NOMO-1 treated with dmso at 0.1 percent for 144 hours (cell line): ENCODE measurements around the gene VKORC1L1.
"Not testable (repeated sequence)": the region's sequence is repeated elsewhere in the genome, so short reads cannot be mapped to it uniquely, and the experiment has no call there.

ENCODE experiments used
- DNase-seq: peaks from one replicate; lab custom pipeline; 2025; ENCODE audit not compliant: unreplicated experiment; lab: John Stamatoyannopoulos, UW

Gene VKORC1L1

GRCh38 chr7:65976659-65977196 is 103.9 kb downstream of the VKORC1L1 start:
- no peak for DNase-seq

GRCh38 chr7:65978891-65979582 is 106.2 kb downstream of the VKORC1L1 start:
- DNase-seq, result no peak

DNA sequence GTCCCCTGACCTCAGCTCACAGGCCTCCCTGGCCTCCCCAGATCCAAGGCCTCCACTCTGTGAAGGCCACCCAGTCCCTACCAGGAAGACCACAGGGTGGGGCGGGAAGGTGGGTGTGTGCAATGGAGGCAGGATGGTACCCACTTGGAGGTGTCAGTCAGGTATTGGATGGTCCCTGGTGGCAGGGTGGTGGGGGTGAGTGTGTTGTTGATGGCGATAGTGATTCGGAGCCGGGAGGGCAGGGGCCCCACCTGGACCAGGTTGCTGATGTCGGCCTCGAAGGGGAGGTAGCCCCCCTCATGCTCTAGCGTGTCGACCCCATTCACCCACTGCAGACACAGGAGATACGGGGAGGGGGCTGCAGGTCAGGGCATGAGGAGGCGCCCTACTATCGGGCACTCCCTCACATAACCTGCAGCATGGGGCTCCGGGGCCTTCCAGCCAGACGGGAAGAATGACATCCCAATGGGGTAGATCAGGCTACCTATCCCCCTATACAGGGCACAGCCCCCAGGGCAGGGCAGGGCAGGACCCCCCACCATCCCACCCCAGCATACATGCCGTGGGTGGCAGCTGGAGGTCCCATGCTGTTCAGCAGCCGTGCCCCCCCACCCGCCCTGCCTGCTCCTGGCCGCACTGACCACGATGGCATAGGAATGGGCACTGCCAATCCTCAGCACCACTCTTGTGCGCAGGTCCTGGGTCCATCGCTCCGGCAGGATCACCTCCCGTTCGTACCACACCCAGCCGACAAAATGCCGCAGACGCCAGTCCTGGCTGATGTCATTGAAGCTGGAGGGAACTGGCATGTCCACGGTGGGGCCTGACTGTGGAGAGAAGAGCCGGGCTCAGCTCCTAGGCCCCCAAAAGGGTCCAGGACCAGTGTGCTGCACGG is 107.0 kb downstream of the VKORC1L1 start:
- DNase-seq, result no peak

DNA sequence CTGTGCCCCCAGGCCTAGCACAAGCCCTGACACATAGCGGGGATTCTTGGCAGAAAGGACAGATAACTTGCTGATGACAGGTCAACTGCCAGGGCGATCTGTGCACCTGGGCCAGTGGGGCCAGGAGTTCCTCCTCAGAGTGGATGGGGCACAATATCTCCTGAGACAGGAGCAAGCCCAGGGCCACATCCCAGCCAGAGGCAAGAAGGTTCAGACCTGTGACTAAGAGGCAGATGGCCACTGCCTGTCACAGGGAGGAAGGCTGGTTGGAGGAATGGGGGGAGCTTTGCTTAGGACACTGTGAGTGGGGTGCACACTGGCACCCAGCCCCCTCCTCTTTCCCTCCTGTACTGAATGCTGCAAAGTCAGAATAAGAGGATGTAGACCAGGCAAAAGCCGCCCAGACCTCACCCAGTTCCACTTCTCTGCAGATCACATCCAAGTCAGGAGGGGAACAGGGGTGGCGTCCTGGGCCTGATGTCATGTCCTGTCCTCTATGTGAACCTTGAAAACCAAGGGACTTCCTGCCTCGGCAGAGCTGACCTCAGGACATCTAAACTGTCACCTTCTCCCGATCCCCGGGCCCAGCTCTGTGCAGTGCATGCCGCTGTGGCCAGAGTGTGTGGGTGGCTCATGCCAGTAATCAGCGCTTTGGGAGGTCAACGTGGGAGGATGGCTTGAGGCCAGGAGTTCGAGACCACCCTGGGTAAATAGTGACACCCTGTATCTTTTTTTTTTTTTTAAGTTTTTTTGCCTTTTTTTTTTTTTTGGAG is 107.8 kb downstream of the VKORC1L1 start:
- DNase-seq, result peak; percentile 79

GRCh38 chr7:65981965-65982792 is 109.3 kb downstream of the VKORC1L1 start, which contains the start of gene GUSB:
Gene GUSB (minus strand): TSS chr7:65982213. CDS start chr7:65982183, 30 bp downstream.
- peak; percentile 88 for DNase-seq

- no peak for DNase-seq
These were observed 111.2 kb downstream of the VKORC1L1 start for GRCh38 chr7:65983965-65984658.

GRCh38 chr7:65988084-65988483 is 115.2 kb downstream of the VKORC1L1 start:
- no peak for DNase-seq

GRCh38 chr7:65988503-65988902 is 115.6 kb downstream of the VKORC1L1 start:
- DNase-seq, result not testable (repeated sequence)

DNA sequence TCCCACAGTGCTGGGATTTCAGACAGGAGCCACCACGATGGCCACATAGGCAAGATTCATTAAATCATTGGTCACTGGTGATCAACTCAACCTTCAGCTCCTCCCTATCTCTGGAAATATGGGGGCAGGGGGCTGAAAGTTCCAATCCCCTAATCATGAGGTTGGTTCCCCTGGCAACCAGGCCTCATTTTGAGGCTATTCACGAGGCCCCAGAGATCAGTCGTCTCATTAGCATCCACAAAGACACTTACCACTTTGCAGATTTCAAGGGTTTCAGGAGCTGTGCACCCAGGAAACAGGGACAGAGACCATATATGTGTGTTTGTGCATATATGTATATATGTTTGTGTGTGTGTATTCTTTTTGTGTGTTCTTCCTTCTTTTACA is 116.8 kb downstream of the VKORC1L1 start:
- DNase-seq, result no peak

- DNase-seq, result not testable (repeated sequence)
These were observed 119.0 kb downstream of the VKORC1L1 start for GRCh38 chr7:65991829-65992228.

- DNase-seq, result no peak
These were observed 119.7 kb downstream of the VKORC1L1 start for GRCh38 chr7:65992526-65992925.

- DNase-seq, result not testable (repeated sequence)
These were observed 122.1 kb downstream of the VKORC1L1 start for GRCh38 chr7:65994984-65995383.

DNA sequence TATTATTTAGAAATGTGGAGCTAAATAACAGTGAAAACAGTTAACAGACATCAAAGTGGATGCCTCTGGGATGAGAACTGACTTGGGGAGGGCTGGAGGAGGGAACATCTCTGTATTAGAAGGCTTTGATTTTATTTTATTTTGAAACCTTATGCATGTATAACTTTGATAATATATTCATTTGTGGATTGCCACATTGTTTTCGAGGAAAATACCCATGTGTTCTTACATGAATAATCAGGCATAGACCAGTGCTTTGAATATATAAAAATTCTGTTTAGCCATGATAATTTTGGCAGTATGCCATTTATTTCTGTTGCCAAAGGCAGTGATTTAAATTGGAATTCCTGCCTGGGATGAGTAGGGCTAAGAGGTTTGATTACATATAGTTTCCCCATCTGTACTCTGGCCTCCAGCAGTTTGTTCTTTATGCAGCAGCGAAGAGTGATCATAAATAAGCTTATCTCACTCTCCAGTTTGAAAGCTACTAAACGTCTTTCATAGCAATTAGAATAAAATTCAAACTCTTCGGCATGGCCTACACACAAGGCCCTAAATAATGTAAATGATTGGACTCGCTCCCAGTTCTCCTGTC is 128.0 kb downstream of the VKORC1L1 start:
- DNase-seq, result not testable (repeated sequence)

- not testable (repeated sequence) for DNase-seq
These were observed 132.3 kb downstream of the VKORC1L1 start for GRCh38 chr7:66005115-66005671.

- DNase-seq, result no peak
These were observed 134.4 kb downstream of the VKORC1L1 start for GRCh38 chr7:66007232-66007631.
